Measurements from ENCODE around the gene ATM.

DNA sequence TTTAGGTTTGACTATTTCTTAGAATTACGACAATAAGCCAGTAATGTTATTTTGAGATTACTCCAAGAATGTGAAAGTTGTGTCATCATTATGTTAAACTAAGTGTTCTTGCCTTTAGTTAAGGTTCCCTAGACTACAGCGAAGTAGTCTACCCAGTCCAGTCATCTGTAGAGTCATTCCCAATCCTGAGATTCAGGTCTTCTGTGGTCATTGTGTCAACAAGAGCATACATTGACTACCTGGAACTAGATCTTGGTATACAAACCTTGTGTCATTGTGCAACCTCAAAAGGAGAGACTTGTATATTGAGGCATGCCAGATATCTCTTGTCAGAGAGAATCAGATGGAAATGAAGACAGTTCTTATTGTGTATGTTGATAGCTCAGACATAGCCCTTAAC, 115.9 kb downstream of the ATM start:
- TF ChIP-seq POLR2A (IDR thresholded peaks at IDR 0.05; ENCODE audit: low read depth, low read length): no peak
- no peak for TF ChIP-seq POU2F2 (IDR thresholded peaks at IDR 0.05; ENCODE audit: low read depth, low read length)
- no peak for TF ChIP-seq POLR2AphosphoS5 (IDR thresholded peaks at IDR 0.05; ENCODE audit: low read depth, low read length)
- TF ChIP-seq TAF1 (IDR thresholded peaks at IDR 0.05; ENCODE audit: low read depth, low read length): no peak
- no peak for TF ChIP-seq SPI1 (IDR thresholded peaks at IDR 0.05; ENCODE audit: low read depth, low read length)
- no peak for TF ChIP-seq PAX5 (IDR thresholded peaks at IDR 0.05; ENCODE audit: insufficient read depth, low read length, severe bottlenecking)
